ENCODE results near the gene TBC1D5.

TBC1D5 gene

GRCh38 chr3:17342119-17342518 lies 400.3 kb downstream of the TBC1D5 start:
- H4K8ac ChIP-seq (ENCODE audit: low read length), result no peak overlapping the region

DNA sequence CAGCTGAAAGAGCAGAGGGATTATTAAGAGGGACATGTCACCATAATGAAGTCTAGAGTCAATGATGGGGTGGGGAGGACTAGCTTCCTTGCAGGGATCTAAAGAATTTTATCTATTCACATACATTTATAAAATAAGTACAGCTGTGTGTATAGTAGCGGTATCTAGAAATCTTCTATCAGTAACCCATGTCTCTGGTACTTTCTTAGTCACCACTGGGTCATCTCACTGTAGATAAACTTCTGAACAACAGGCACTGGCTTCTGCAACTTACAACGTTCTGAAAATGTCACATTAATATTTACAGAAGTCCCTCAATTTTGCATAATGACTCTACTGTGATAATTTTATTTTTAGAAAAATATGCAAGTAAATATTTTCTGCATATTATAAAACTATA lies 401.7 kb downstream of the TBC1D5 start:
- H3K14ac ChIP-seq (ENCODE audit: low read length in 2 of 2), result no peak overlapping the region
- no peaks in the 10 kb centered on the region for H3K9me3 ChIP-seq (ENCODE audit: control insufficient read depth, low read length)
- no peak overlapping the region for H4K8ac ChIP-seq (ENCODE audit: low read length)
- H2BK120ac ChIP-seq (ENCODE audit: low read depth, low read length), result no peak overlapping the region
- no peaks in the 10 kb centered on the region for H3K4me1 ChIP-seq (ENCODE audit: control insufficient read depth, insufficient read depth, low read depth, low read length)
- H2BK15ac ChIP-seq (ENCODE audit: low read depth, poor library complexity, severe bottlenecking), result no peak overlapping the region
- no peak overlapping the region for H3K23ac ChIP-seq (ENCODE audit: low read length in 2 of 2)
- H2AFZ ChIP-seq (ENCODE audit: low read depth, low read length), result no peak overlapping the region
- no peak for DNase-seq
- no peak overlapping the region for H4K91ac ChIP-seq (ENCODE audit: low read length)
- no peak overlapping the region for H2BK12ac ChIP-seq (ENCODE audit: low read length in 2 of 2)
- no peak overlapping the region for H2AK5ac ChIP-seq (ENCODE audit: low read length, severe bottlenecking)
- no peaks in the 10 kb centered on the region for H3K79me1 ChIP-seq (replicated peaks; ENCODE audit: low read length, poor library complexity, severe bottlenecking)
- 100% methylated on average over 1 of the region's 2 CpGs for WGBS
- no peak overlapping the region for H3K27ac ChIP-seq (ENCODE audit: low read length, poor library complexity, severe bottlenecking)
- H3K36me3 ChIP-seq (ENCODE audit: control insufficient read depth in 1 of 2, insufficient read depth in 2 of 2, low read depth in 1 of 2, low read length in 2 of 2), result peaks cover 0 to 4% of the 10 kb centered on the region in 2 experiments
- no peak overlapping the region for H3K4me2 ChIP-seq (ENCODE audit: low read length, poor library complexity, severe bottlenecking)
- H3K27me3 ChIP-seq (ENCODE audit: control insufficient read depth in 1 of 2, insufficient read depth in 1 of 2, low read length in 2 of 2), result no peaks in the 10 kb centered on the region
- no peak overlapping the region for H2BK5ac ChIP-seq (ENCODE audit: low read depth, low read length, poor library complexity, severe bottlenecking)
- H3K4ac ChIP-seq (ENCODE audit: low read depth in 1 of 2, low read length in 2 of 2), result no peak overlapping the region
- H3K18ac ChIP-seq (ENCODE audit: low read depth in 1 of 2, low read length in 2 of 2), result no peak overlapping the region
- H3K9ac ChIP-seq (ENCODE audit: low read length), result no peak overlapping the region
- no peak overlapping the region for H3K4me3 ChIP-seq (ENCODE audit: insufficient read depth in 1 of 2, low read depth in 1 of 2, low read length in 2 of 2)

More at GRCh38 chr3:17342119-17342518, 400.3 kb downstream of the TBC1D5 start:
- Histone ChIP-seq H2BK120ac (ENCODE audit: low read depth, low read length) (no peak overlapping the region), H3K27me3 (ENCODE audit: control insufficient read depth in 1 of 2, insufficient read depth in 1 of 2, low read length in 2 of 2) (no peaks in the 10 kb centered on the region), H3K4me2 (ENCODE audit: low read length, poor library complexity, severe bottlenecking) (no peak overlapping the region), H4K91ac (ENCODE audit: low read length) (no peak overlapping the region), H3K14ac (ENCODE audit: low read length in 2 of 2) (no peak overlapping the region), H2AK5ac (ENCODE audit: low read length, severe bottlenecking) (no peak overlapping the region), H2BK5ac (ENCODE audit: low read depth, low read length, poor library complexity, severe bottlenecking) (no peak overlapping the region), H3K9ac (ENCODE audit: low read length) (no peak overlapping the region), H2BK12ac (ENCODE audit: low read length in 2 of 2) (no peak overlapping the region), H3K4ac (ENCODE audit: low read depth in 1 of 2, low read length in 2 of 2) (no peak overlapping the region), H2BK15ac (ENCODE audit: low read depth, poor library complexity, severe bottlenecking) (no peak overlapping the region), H3K9me3 (ENCODE audit: control insufficient read depth, low read length) (no peaks in the 10 kb centered on the region), H3K79me1 (replicated peaks; ENCODE audit: low read length, poor library complexity, severe bottlenecking) (no peaks in the 10 kb centered on the region), H3K23ac (ENCODE audit: low read length in 2 of 2) (no peak overlapping the region), H3K27ac (ENCODE audit: low read length, poor library complexity, severe bottlenecking) (no peak overlapping the region), H2AFZ (ENCODE audit: low read depth, low read length) (no peak overlapping the region), H3K36me3 (ENCODE audit: control insufficient read depth in 1 of 2, insufficient read depth in 2 of 2, low read depth in 1 of 2, low read length in 2 of 2) (peaks cover 0 to 4% of the 10 kb centered on the region in 2 experiments), H3K4me3 (ENCODE audit: insufficient read depth in 1 of 2, low read depth in 1 of 2, low read length in 2 of 2) (no peak overlapping the region), H3K4me1 (ENCODE audit: control insufficient read depth, insufficient read depth, low read depth, low read length) (no peaks in the 10 kb centered on the region), H3K18ac (ENCODE audit: low read depth in 1 of 2, low read length in 2 of 2) (no peak overlapping the region)
- DNase-seq, result no peak

GRCh38 chr3:17340261-17340660 lies 402.2 kb downstream of the TBC1D5 start:
- Histone ChIP-seq H4K8ac (ENCODE audit: low read length) (no peak overlapping the region), H3K79me1 (replicated peaks; ENCODE audit: low read length, poor library complexity, severe bottlenecking) (no peaks in the 10 kb centered on the region), H2BK120ac (ENCODE audit: low read depth, low read length) (peak overlapping the region; percentile 9), H3K4me3 (ENCODE audit: insufficient read depth in 1 of 2, low read depth in 1 of 2, low read length in 2 of 2) (no peak overlapping the region), H3K18ac (ENCODE audit: low read depth in 1 of 2, low read length in 2 of 2) (peak overlapping the region in 1 of 2 experiments; percentile 92), H3K4ac (ENCODE audit: low read depth in 1 of 2, low read length in 2 of 2) (peak overlapping the region; percentile 10 to 37), H3K4me2 (ENCODE audit: low read length, poor library complexity, severe bottlenecking) (no peak overlapping the region), H3K4me1 (ENCODE audit: control insufficient read depth, insufficient read depth, low read depth, low read length) (no peaks in the 10 kb centered on the region), H3K9ac (ENCODE audit: low read length) (no peak overlapping the region), H3K27ac (ENCODE audit: low read length, poor library complexity, severe bottlenecking) (no peak overlapping the region), H4K91ac (ENCODE audit: low read length) (peak overlapping the region; percentile 2), H2BK5ac (ENCODE audit: low read depth, low read length, poor library complexity, severe bottlenecking) (no peak overlapping the region), H3K23ac (ENCODE audit: low read length in 2 of 2) (no peak overlapping the region), H3K36me3 (ENCODE audit: control insufficient read depth in 1 of 2, insufficient read depth in 2 of 2, low read depth in 1 of 2, low read length in 2 of 2) (peaks cover 0 to 4% of the 10 kb centered on the region in 2 experiments), H2BK12ac (ENCODE audit: low read length in 2 of 2) (peak overlapping the region in 1 of 2 experiments; percentile 86), H3K9me3 (ENCODE audit: control insufficient read depth, low read length) (no peaks in the 10 kb centered on the region), H3K14ac (ENCODE audit: low read length in 2 of 2) (no peak overlapping the region), H2AFZ (ENCODE audit: low read depth, low read length) (no peak overlapping the region), H2BK15ac (ENCODE audit: low read depth, poor library complexity, severe bottlenecking) (no peak overlapping the region), H2AK5ac (ENCODE audit: low read length, severe bottlenecking) (no peak overlapping the region), H3K27me3 (ENCODE audit: control insufficient read depth in 1 of 2, insufficient read depth in 1 of 2, low read length in 2 of 2) (no peaks in the 10 kb centered on the region)
- DNase-seq, result peak; percentile 14
- WGBS, result 80% methylated on average over 1 of the region's 1 CpG

DNA sequence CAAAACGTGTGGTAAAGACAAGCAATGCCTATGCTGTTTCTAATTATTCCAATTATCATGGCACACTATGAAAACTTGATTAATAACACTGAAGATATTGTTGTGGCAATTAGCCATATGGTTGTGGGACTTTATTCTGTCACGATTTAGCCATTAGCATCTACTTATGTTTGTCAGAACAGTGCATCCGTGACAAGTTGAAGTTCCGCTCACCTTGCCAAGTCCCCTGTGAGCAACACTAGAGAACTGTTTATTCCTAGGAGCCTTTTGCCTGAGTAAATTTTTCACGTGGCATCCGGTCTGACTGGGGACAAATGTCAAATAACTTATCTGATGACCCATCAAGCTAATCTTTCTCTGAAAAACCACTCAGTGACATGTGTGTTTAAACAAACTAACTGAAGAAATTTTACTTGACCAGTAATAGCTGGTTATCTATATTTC lies 403.3 kb downstream of the TBC1D5 start:
- no peak overlapping the region for H3K18ac ChIP-seq (ENCODE audit: low read depth in 1 of 2, low read length in 2 of 2)
- H3K14ac ChIP-seq (ENCODE audit: low read length in 2 of 2), result no peak overlapping the region
- no peak overlapping the region for H2AK5ac ChIP-seq (ENCODE audit: low read length, severe bottlenecking)
- H2BK15ac ChIP-seq (ENCODE audit: low read depth, poor library complexity, severe bottlenecking), result no peak overlapping the region
- no peak overlapping the region for H2AFZ ChIP-seq (ENCODE audit: low read depth, low read length)
- WGBS, result 64% methylated on average over 5 of the region's 6 CpGs
- no peaks in the 10 kb centered on the region for H3K79me1 ChIP-seq (replicated peaks; ENCODE audit: low read length, poor library complexity, severe bottlenecking)
- H3K27ac ChIP-seq (ENCODE audit: low read length, poor library complexity, severe bottlenecking), result no peak overlapping the region
- H4K91ac ChIP-seq (ENCODE audit: low read length), result no peak overlapping the region
- no peak overlapping the region for H3K23ac ChIP-seq (ENCODE audit: low read length in 2 of 2)
- H4K8ac ChIP-seq (ENCODE audit: low read length), result no peak overlapping the region
- no peak overlapping the region for H2BK120ac ChIP-seq (ENCODE audit: low read depth, low read length)
- peaks cover 0 to 4% of the 10 kb centered on the region in 2 experiments for H3K36me3 ChIP-seq (ENCODE audit: control insufficient read depth in 1 of 2, insufficient read depth in 2 of 2, low read depth in 1 of 2, low read length in 2 of 2)
- H3K4ac ChIP-seq (ENCODE audit: low read depth in 1 of 2, low read length in 2 of 2), result no peak overlapping the region
- H3K4me1 ChIP-seq (ENCODE audit: control insufficient read depth, insufficient read depth, low read depth, low read length), result no peaks in the 10 kb centered on the region
- no peaks in the 10 kb centered on the region for H3K9me3 ChIP-seq (ENCODE audit: control insufficient read depth, low read length)
- H3K4me2 ChIP-seq (ENCODE audit: low read length, poor library complexity, severe bottlenecking), result no peak overlapping the region
- H2BK5ac ChIP-seq (ENCODE audit: low read depth, low read length, poor library complexity, severe bottlenecking), result no peak overlapping the region
- peak; percentile 33 for DNase-seq
- H2BK12ac ChIP-seq (ENCODE audit: low read length in 2 of 2), result no peak overlapping the region
- no peak overlapping the region for H3K4me3 ChIP-seq (ENCODE audit: insufficient read depth in 1 of 2, low read depth in 1 of 2, low read length in 2 of 2)
- H3K9ac ChIP-seq (ENCODE audit: low read length), result no peak overlapping the region
- no peaks in the 10 kb centered on the region for H3K27me3 ChIP-seq (ENCODE audit: control insufficient read depth in 1 of 2, insufficient read depth in 1 of 2, low read length in 2 of 2)

Data from mesenchymal stem cell (in vitro differentiated cells and primary cell).